Fibroblast of the aortic adventitia (primary cell): ENCODE results near the gene DAO. TPM values are rescaled to one million over a fixed set of nuclear protein-coding genes. Genes with fewer than 3 reads are reported as not detected.

ENCODE experiments used
- DNase-seq: peaks from one replicate; pipeline ENCODE4 v3.0.0-alpha.2; 2010; ENCODE audit warnings: low read depth
- H3K4me3 ChIP-seq: 2 replicates; pipeline ENCODE4 v1.5.1; 2011; ENCODE audit warnings: low read depth, mild to moderate bottlenecking, control low read depth, low read length, moderate library complexity
- CTCF ChIP-seq: IDR thresholded peaks from 2 replicates; pipeline ENCODE4 v1.5.1; 2011; ENCODE audit warnings: mild to moderate bottlenecking, low read length, control low read depth, inconsistent platforms; ENCODE audit not compliant: insufficient read depth
- total RNA-seq: library from RNA; depleted of rRNA; stranded (reverse); fragments of >200 nt; gene quantifications from 2 replicates; pipeline ENCODE4 v1.2.3, GENCODE V29; 2012; ENCODE audit warnings: low replicate concordance

DAO gene
- total RNA-seq, 1 donor = not detected

GRCh38 chr12:108875682-108876361 lies 4.1 kb upstream of the DAO start:
- TF ChIP-seq CTCF = no peak

GRCh38 chr12:108876550-108876949 lies 3.3 kb upstream of the DAO start:
- H3K4me3 ChIP-seq = no peak overlapping the region
- TF ChIP-seq CTCF = no peak
- no peak for DNase-seq

More at GRCh38 chr12:108875682-108876361, 4.1 kb upstream of the DAO start:
- no peak for DNase-seq
- no peak overlapping the region for H3K4me3 ChIP-seq

GRCh38 chr12:108881953-108882352 lies 2.1 kb downstream of the DAO start:
- no peak for TF ChIP-seq CTCF
- no peak overlapping the region for H3K4me3 ChIP-seq
- DNase-seq = no peak

- peak; percentile 20 for DNase-seq
- peak; percentile 49 for TF ChIP-seq CTCF
- no peak overlapping the region for H3K4me3 ChIP-seq
Observed at GRCh38 chr12:108884116-108885012, 4.5 kb downstream of the DAO start.

GRCh38 chr12:108886873-108887629 lies 7.2 kb downstream of the DAO start:
- no peak for TF ChIP-seq CTCF
- DNase-seq = no peak
- H3K4me3 ChIP-seq = no peak overlapping the region

GRCh38 chr12:108888031-108888430 lies 8.1 kb downstream of the DAO start:
- no peak for DNase-seq
- TF ChIP-seq CTCF = no peak
- no peak overlapping the region for H3K4me3 ChIP-seq
